Fibroblast of villous mesenchyme (primary cell): ENCODE measurements around the gene GHITM. TPM values are rescaled to one million over a fixed set of nuclear protein-coding genes. Genes with fewer than 3 reads are reported as not detected.

Experiments
- DNase-seq: peaks from one replicate; pipeline ENCODE4 v3.0.0-alpha.2; 2010; ENCODE audit warnings: low read depth
- H3K4me3 ChIP-seq: 2 replicates; pipeline ENCODE4 v1.5.1; 2011; ENCODE audit warnings: low read depth, mild to moderate bottlenecking, low read length
- total RNA-seq: library from RNA; depleted of rRNA; stranded (reverse); fragments of >200 nt; gene quantifications from 2 replicates; pipeline ENCODE4 v1.2.3, GENCODE V29; 2012
- TF ChIP-seq, protein P1 (sequence below): IDR thresholded peaks from 2 replicates; pipeline ENCODE4 v1.5.1; 2012; ENCODE audit warnings: low read depth, mild to moderate bottlenecking, low read length; ENCODE audit not compliant: insufficient read depth

The GHITM gene
- total RNA-seq, 1 donor = 185 TPM

DNA sequence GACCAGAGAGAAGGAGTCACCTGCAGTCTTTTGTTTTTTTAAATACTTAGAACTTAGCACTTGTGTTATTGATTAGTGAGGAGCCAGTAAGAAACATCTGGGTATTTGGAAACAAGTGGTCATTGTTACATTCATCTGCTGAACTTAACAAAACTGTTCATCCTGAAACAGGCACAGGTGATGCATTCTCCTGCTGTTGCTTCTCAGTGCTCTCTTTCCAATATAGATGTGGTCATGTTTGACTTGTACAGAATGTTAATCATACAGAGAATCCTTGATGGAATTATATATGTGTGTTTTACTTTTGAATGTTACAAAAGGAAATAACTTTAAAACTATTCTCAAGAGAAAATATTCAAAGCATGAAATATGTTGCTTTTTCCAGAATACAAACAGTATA lies 13.5 kb downstream of the GHITM start:
- TF ChIP-seq, protein P1, sequence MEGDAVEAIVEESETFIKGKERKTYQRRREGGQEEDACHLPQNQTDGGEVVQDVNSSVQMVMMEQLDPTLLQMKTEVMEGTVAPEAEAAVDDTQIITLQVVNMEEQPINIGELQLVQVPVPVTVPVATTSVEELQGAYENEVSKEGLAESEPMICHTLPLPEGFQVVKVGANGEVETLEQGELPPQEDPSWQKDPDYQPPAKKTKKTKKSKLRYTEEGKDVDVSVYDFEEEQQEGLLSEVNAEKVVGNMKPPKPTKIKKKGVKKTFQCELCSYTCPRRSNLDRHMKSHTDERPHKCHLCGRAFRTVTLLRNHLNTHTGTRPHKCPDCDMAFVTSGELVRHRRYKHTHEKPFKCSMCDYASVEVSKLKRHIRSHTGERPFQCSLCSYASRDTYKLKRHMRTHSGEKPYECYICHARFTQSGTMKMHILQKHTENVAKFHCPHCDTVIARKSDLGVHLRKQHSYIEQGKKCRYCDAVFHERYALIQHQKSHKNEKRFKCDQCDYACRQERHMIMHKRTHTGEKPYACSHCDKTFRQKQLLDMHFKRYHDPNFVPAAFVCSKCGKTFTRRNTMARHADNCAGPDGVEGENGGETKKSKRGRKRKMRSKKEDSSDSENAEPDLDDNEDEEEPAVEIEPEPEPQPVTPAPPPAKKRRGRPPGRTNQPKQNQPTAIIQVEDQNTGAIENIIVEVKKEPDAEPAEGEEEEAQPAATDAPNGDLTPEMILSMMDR = no peak
- H3K4me3 ChIP-seq = no peak overlapping the region
- DNase-seq = no peak

DNA sequence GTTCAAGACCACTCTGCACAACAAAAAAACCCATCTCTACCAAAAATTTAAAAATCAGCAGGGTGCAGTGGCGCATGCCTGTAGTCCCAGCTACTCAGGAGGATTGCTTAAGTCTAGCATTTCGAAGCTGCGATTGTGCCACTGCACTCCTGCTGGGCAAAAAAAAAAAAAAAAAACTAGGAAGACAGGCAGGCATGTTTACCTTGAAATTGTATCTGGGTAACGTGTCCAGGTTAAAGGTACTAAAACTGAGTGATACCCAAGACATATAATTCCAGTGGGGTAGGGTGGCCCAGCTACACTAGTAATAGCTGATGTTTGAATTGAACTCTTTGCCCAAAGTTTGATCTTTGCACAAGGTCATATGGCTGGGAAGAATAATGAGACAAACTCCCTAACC lies 16.2 kb downstream of the GHITM start:
- TF ChIP-seq, protein P1 = no peak
- no peak for DNase-seq

DNA sequence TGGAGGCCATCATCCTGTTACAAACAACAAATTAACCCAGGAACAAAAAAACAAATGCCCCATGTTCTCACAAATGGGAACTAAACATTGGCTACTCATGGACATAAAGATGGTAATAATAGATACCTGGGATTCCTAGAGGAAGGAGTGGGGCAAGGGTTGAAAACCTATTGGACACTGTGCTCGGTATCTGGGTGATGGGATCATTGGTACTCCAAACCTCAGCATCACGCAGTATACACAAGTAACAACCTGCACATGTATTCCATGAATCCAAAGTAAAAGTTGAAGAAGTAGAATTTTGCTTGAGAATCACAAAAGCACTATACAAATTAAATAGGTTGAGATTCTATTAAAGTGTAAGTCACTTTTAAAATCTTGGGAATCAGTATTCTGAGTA lies 16.7 kb downstream of the GHITM start:
- TF ChIP-seq, protein P1 = no peak
- no peak for DNase-seq
- no peak overlapping the region for H3K4me3 ChIP-seq

More for the DNA sequence above, 16.2 kb downstream of the GHITM start:
- H3K4me3 ChIP-seq = no peak overlapping the region

DNA sequence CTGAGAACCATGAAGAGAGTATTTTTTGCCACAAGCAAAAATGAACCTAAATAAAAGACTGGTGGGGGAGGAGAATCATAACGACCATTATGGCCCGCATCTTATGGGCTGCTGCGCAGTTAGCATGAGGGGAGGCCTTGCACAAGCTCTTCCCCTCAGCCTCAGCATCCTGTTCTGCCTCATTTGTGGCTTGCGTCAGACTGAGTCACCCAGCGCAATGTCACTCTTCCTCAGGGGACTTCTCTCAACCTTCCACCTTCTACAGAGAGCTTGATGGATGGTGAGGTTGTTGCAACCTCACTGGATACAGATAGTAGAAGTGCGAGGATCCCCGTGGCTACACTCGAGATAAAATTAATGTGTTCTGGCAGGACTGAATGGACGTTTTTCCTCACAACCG lies 17.5 kb downstream of the GHITM start:
- TF ChIP-seq, protein P1 = no peak
- H3K4me3 ChIP-seq = no peak overlapping the region
- peak; percentile 21 for DNase-seq

DNA sequence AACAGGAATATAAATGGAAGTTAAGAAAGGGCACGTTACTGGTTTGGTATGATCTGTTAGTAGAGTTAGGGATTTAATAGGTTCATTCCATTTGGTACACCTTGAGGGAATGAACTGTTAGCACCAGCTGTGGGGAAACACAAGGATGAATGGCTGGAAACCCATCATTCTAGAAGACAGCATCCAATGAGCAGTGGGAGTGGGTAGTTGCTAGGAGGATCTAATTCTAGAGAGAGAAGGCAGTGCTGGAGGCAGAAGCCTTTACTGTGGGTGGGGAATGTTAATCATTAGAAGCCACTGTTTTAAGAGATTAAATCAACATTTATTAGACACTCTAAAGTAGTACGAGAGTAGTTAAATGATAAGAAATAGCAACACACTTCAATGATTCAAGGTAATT lies 18.8 kb downstream of the GHITM start:
- DNase-seq = no peak
- TF ChIP-seq, protein P1 = no peak

DNA sequence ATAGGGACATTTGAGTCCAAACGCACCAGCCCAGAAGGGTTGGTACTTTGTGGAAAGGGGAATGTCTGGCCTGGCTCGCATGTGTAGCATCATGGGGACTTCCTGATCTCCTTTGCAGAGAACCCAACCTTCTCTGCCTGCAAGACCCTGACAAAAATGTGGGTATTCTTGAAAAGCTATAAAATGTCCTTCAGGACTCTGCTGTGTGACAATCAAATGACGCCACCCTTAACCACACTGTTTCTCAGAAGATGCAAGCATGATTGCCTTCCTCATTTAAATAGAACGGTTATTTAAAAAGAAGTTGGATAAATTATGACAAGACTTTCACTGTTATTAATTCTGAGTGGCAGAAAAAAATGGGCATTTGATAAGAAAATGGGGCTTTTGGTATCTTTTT lies 19.2 kb downstream of the GHITM start:
- TF ChIP-seq, protein P1 = no peak
- no peak overlapping the region for H3K4me3 ChIP-seq
- DNase-seq = no peak

More for the DNA sequence above, 18.8 kb downstream of the GHITM start:
- H3K4me3 ChIP-seq = no peak overlapping the region

DNA sequence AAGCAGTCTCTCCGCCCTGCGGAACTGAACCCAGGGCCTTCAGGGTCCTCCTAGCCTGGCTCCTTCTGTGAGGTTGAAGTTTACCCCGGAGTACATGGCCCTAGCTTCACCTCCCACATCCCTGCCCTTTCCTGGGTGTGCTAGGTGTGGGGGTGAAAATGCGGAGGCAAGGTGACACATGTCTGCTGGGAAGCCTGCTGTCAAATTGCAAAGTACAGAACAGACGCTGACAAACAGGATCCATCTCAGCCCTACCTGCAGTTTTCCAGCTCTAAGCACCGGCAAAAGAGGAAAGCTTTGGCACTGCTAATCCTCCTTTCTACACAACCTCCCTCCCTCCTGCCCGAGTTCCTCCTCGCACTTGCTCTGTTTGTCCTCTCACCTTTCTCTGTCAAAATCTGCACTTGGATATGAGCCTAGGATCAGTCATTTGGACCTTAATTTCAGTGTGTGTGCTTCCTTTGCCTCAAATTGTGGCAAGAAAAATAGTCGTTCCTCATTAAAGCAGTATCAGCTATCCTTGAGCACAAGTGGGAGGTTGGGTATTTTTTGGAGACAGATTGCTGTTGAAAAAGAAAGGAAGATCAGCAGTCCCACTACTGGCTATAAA lies 19.9 kb downstream of the GHITM start:
- TF ChIP-seq, protein P1 = no peak
- H3K4me3 ChIP-seq = no peak overlapping the region
- no peak for DNase-seq
